Measurements from ENCODE around the gene WNT3.
A peak's percentile ranks its signal among the peaks of the same experiment; 100 is the strongest.

The WNT3 gene

GRCh38 chr17:46751425-46751824, 67.1 kb downstream of the WNT3 start:
- DNase-seq, result no peak

GRCh38 chr17:46745376-46745775, 73.1 kb downstream of the WNT3 start:
- H3K36me3 Mint-ChIP-seq (ENCODE audit: low read depth), result peaks cover 5% of the 10 kb centered on the region
- no peak overlapping the region for H3K27ac Mint-ChIP-seq
- H3K27me3 Mint-ChIP-seq (ENCODE audit: low read depth, poor library complexity), result peaks cover 3% of the 10 kb centered on the region
- TF ChIP-seq CTCF (IDR thresholded peaks at IDR 0.05), result no peak
- H3K9me3 Mint-ChIP-seq, result no peaks in the 10 kb centered on the region
- DNase-seq, result no peak
- H3K4me3 Mint-ChIP-seq, result no peak overlapping the region
- peaks cover 5% of the 10 kb centered on the region for H3K4me1 Mint-ChIP-seq

More at GRCh38 chr17:46751425-46751824, 67.1 kb downstream of the WNT3 start:
- no peaks in the 10 kb centered on the region for H3K4me1 Mint-ChIP-seq
- no peak overlapping the region for H3K27ac Mint-ChIP-seq
- no peaks in the 10 kb centered on the region for H3K27me3 Mint-ChIP-seq (ENCODE audit: low read depth, poor library complexity)
- no peaks in the 10 kb centered on the region for H3K9me3 Mint-ChIP-seq
- H3K36me3 Mint-ChIP-seq (ENCODE audit: low read depth), result peaks cover 22% of the 10 kb centered on the region
- no peak overlapping the region for H3K4me3 Mint-ChIP-seq
- no peak for TF ChIP-seq CTCF (IDR thresholded peaks at IDR 0.05)

- Mint-ChIP-seq H3K4me1 (peaks cover 5% of the 10 kb centered on the region), H3K27me3 (ENCODE audit: low read depth, poor library complexity) (peaks cover 3% of the 10 kb centered on the region), H3K27ac (no peak overlapping the region), H3K9me3 (no peaks in the 10 kb centered on the region), H3K36me3 (ENCODE audit: low read depth) (peaks cover under 1% of the 10 kb centered on the region), H3K4me3 (no peak overlapping the region)
- no peak for TF ChIP-seq CTCF (IDR thresholded peaks at IDR 0.05)
- DNase-seq, result no peak
These were observed 74.1 kb downstream of the WNT3 start for GRCh38 chr17:46744441-46744840.

GRCh38 chr17:46742565-46743270, 75.8 kb downstream of the WNT3 start:
- peaks cover 5% of the 10 kb centered on the region for H3K4me1 Mint-ChIP-seq
- TF ChIP-seq CTCF (IDR thresholded peaks at IDR 0.05), result no peak
- no peak overlapping the region for H3K4me3 Mint-ChIP-seq
- H3K36me3 Mint-ChIP-seq (ENCODE audit: low read depth), result peaks cover under 1% of the 10 kb centered on the region
- no peak overlapping the region for H3K27ac Mint-ChIP-seq
- DNase-seq, result no peak
- H3K27me3 Mint-ChIP-seq (ENCODE audit: low read depth, poor library complexity), result peaks cover 3% of the 10 kb centered on the region
- H3K9me3 Mint-ChIP-seq, result no peaks in the 10 kb centered on the region

- Mint-ChIP-seq H3K4me3 (no peak overlapping the region), H3K9me3 (no peaks in the 10 kb centered on the region), H3K4me1 (peaks cover 5% of the 10 kb centered on the region), H3K36me3 (ENCODE audit: low read depth) (peaks cover 3% of the 10 kb centered on the region), H3K27ac (no peak overlapping the region), H3K27me3 (ENCODE audit: low read depth, poor library complexity) (peaks cover 3% of the 10 kb centered on the region)
- DNase-seq, result no peak
- no peak for TF ChIP-seq CTCF (IDR thresholded peaks at IDR 0.05)
These were observed 77.3 kb downstream of the WNT3 start for GRCh38 chr17:46741122-46741730.

GRCh38 chr17:46739982-46740381, 78.5 kb downstream of the WNT3 start:
- Mint-ChIP-seq H3K9me3 (no peaks in the 10 kb centered on the region), H3K36me3 (ENCODE audit: low read depth) (peaks cover 3% of the 10 kb centered on the region), H3K4me1 (peaks cover 5% of the 10 kb centered on the region), H3K27ac (peak overlapping the region; percentile 3), H3K4me3 (no peak overlapping the region), H3K27me3 (ENCODE audit: low read depth, poor library complexity) (peaks cover 3% of the 10 kb centered on the region)
- no peak for TF ChIP-seq CTCF (IDR thresholded peaks at IDR 0.05)
- DNase-seq, result no peak
